Activated CD8-positive, alpha-beta memory T cell treated with anti-CD3 and anti-CD28 coated beads for 24 hours (primary cell): ENCODE data around the gene ITPR3.
"Not testable (repeated sequence)": the region's sequence is repeated elsewhere in the genome, so short reads cannot be mapped to it uniquely, and the experiment has no call there.

Source experiments
- DNase-seq: peaks from one replicate; pipeline ENCODE4 v3.0.0-alpha.2; 2020

ITPR3 gene

GRCh38 chr6:33616113-33616512, 5.0 kb upstream of the ITPR3 start:
- no peak for DNase-seq

GRCh38 chr6:33616913-33617312, 4.2 kb upstream of the ITPR3 start:
- no peak for DNase-seq

GRCh38 chr6:33619166-33619840, 1.8 kb upstream of the ITPR3 start:
- no peak for DNase-seq

GRCh38 chr6:33620158-33620855, 815 bp upstream of the ITPR3 start:
- DNase-seq = peak; percentile 74

- peak; percentile 80 for DNase-seq
Observed at GRCh38 chr6:33621711-33622388, 728 bp downstream of the ITPR3 start.

GRCh38 chr6:33622456-33623431, 1.6 kb downstream of the ITPR3 start:
- peak; percentile 58 for DNase-seq

GRCh38 chr6:33623895-33624381, 2.8 kb downstream of the ITPR3 start:
- DNase-seq = no peak

- no peak for DNase-seq
Observed at GRCh38 chr6:33624856-33625255, 3.7 kb downstream of the ITPR3 start.

- no peak for DNase-seq
Observed at GRCh38 chr6:33627876-33628275, 6.8 kb downstream of the ITPR3 start.

GRCh38 chr6:33628401-33628964, 7.4 kb downstream of the ITPR3 start:
- no peak for DNase-seq

GRCh38 chr6:33630014-33630413, 8.9 kb downstream of the ITPR3 start:
- no peak for DNase-seq

- DNase-seq = not testable (repeated sequence)
Observed at GRCh38 chr6:33631521-33631920, 10.4 kb downstream of the ITPR3 start.

- no peak for DNase-seq
Observed at GRCh38 chr6:33631971-33632557, 10.9 kb downstream of the ITPR3 start.

- DNase-seq = peak; percentile 75
Observed at GRCh38 chr6:33632558-33633039, 11.5 kb downstream of the ITPR3 start.

GRCh38 chr6:33633084-33633461, 12.0 kb downstream of the ITPR3 start:
- no peak for DNase-seq

GRCh38 chr6:33633462-33634158, 12.5 kb downstream of the ITPR3 start:
- peak; percentile 85 for DNase-seq

- DNase-seq = no peak
Observed at GRCh38 chr6:33634161-33634727, 13.1 kb downstream of the ITPR3 start.

- no peak for DNase-seq
Observed at GRCh38 chr6:33634946-33635345, 13.8 kb downstream of the ITPR3 start.

GRCh38 chr6:33636655-33637054, 15.5 kb downstream of the ITPR3 start:
- no peak for DNase-seq

GRCh38 chr6:33638556-33638955, 17.4 kb downstream of the ITPR3 start:
- no peak for DNase-seq

GRCh38 chr6:33639559-33639958, 18.4 kb downstream of the ITPR3 start:
- no peak for DNase-seq
